ENCODE data around the gene CPTP.

Gene CPTP

GRCh38 chr1:1370771-1371300, 46.2 kb downstream of the CPTP start:
- DNase-seq = no peak

GRCh38 chr1:1371364-1371745, 46.8 kb downstream of the CPTP start:
- DNase-seq = peak; percentile 59

GRCh38 chr1:1371746-1372711, 47.4 kb downstream of the CPTP start:
- DNase-seq = peak; percentile 93

GRCh38 chr1:1373051-1373814, 48.6 kb downstream of the CPTP start:
- no peak for DNase-seq

- DNase-seq = no peak
These were observed 49.4 kb downstream of the CPTP start for GRCh38 chr1:1373815-1374588.

- DNase-seq = no peak
These were observed 50.0 kb downstream of the CPTP start for GRCh38 chr1:1374589-1374928.

- DNase-seq = peak; percentile 96
These were observed 50.5 kb downstream of the CPTP start, which contains the start of gene AURKAIP1 for GRCh38 chr1:1374929-1375662. Gene AURKAIP1 (minus strand): TSS chr1:1375207. CDS start chr1:1374756, 451 bp downstream.

GRCh38 chr1:1376551-1377226, 52.1 kb downstream of the CPTP start:
- no peak for DNase-seq

GRCh38 chr1:1377540-1378205, 53.1 kb downstream of the CPTP start:
- DNase-seq = no peak
